ENCODE data around the gene TEAD1.

The TEAD1 gene

DNA sequence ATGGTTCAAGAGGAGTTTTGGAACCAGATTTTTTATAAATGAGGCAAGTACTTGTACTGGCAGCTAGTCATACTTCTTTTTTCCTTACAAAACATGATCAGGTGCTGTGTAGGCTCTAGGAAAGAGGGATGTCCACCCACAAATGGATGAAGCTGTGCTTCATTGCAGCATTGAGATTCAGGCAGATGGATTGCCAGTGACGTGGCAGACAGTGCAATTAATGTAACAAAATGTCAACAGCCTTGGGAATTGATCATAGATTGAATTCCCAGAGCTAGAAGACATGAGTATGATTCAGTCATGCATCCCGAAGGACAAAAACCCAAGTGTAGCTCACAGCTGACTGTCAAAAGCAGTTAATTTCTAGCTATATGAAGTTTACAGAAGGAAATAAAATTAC, 235.7 kb downstream of the TEAD1 start:
- no peak for DNase-seq

DNA sequence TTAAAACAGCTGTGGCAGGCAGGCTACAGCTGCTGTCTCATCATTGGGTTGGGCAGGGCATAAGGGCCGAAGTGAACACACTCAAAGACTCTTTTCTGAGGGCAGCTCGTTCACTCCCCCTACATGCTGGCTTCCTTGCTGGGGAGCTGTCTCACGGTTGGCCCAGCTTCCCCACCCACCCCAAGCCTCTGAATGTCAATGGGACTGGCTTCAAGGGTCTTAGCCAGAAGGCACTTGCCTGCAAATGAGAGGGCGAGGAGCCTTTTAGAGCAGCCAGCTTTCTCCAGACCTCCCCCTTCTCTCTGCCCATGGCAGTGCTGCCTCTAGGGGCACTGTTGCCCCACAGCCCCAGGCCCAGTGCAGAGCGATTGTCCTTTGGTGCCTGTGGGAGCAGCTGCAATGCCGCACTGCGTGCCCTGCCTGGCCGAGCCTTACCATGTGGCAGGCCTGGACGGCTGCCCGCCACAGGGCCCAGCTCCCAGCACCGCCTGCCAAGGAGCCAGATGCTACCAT, 240.2 kb downstream of the TEAD1 start:
- DNase-seq = no peak

DNA sequence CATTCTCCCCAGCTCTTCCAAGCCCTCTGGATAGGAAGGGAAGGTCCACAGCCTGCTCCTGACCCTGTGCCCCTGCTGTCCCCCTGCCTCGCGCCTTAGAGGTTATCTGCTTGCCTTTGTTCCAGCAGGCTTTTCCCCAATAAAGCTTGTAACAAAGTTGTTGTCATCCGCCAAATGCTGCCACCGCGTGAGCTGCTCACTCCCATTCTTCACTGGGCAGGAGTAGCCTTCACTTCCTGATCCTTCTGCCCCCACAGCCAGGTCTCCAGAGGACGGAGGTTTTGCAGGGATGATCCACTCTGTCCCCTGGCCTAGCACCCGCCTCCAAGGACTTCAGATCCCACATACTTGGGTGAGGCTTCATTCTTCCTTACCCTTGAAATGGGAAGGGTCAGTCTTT, 240.9 kb downstream of the TEAD1 start:
- no peak for DNase-seq

DNA sequence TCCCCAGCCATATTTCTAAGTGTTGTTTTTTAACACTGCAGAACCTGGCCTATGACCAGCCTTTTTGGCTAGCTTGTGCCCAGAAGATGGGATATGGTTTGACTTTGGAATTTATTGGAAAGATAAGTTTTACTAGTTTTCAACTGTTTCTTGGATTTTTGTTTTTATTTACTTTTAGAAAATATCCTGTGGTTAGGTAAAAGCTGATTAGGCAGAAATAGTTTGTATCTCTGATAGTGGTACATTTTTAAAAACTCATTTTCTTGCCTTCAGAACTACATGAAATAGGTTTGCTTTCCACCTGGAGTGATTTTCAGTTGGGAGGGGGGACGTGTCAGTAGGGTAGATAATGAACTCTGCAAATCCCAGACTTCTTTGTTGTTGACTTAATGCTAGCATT, 243.6 kb downstream of the TEAD1 start:
- no peak for DNase-seq

DNA sequence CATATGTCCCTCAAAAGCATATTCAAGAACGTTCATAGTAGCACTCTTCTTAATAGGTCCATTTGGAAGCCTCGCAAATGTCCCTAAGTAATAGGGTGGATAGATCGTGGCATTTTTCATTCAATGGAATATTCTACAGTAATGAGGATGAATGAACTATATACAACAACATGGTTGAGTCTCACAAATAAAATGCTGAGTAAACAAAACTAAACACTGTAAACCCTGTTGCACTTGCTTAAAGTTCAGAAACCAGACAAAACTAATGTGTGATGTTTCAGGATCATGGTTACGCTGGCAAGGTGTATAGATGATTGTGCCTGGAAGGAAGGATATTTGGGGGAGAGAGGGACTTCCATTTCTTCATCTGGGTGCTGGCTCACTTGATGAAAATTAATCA, 244.4 kb downstream of the TEAD1 start:
- DNase-seq = no peak

DNA sequence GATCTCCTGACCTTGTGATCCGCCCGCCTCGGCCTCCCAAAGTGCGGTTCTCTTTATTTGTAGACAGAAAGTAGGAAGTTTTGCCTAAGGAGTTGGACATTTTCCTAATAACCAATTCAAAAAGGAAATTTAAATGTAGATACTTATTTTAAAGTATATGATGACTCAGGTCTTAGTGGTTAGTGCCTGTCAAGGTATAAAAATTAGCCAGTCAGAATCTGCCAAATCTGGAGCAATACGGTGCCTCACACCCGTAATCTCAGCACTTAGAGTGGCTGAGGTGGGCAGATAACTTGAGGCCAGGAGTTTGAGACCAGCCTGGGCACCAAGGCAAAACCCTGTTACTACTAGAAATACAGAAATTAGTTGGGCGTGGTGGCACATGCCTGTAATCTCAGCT, 248.2 kb downstream of the TEAD1 start:
- DNase-seq = no peak

DNA sequence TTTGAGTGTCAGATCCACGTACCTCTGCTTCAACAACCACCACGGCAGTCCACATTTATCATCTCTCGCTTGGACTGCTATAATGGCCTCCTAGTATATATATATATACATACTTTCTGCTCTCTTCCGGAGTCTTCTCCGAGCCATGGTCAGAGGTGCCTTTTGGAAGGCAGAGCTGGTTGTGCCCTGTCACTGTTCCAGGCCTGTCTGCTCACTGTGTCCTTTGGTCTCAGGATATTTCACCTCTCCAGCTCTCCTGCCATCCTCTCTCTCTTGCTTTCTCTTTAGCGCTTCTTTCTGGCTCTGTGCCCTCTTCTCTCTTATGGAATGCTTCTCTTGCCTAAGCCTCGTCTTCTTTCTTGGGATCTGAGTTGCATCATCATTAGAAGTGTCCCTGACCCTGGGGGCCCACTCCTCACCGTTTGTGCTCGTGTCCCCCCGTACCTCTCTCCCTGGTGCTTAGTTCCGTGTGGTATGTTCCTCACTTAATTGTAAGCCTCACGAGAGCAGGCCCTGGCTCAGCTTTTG, 248.8 kb downstream of the TEAD1 start:
- DNase-seq = no peak

DNA sequence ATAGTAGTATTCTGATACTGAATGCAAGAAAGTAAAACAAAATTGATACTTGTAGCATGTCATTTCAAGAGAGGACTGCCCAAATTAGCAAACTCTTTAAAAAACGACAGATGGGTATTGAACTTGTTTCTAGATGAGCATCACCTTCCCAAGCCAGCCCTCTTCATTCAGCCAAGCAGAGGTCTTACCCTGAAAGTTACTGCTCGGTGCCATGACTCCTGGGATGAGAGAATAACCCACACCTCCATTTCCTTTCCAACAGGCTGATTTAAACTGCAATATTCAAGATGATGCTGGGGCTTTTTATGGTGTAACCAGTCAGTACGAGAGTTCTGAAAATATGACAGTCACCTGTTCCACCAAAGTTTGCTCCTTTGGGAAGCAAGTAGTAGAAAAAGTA, 250.4 kb downstream of the TEAD1 start:
- DNase-seq = no peak

DNA sequence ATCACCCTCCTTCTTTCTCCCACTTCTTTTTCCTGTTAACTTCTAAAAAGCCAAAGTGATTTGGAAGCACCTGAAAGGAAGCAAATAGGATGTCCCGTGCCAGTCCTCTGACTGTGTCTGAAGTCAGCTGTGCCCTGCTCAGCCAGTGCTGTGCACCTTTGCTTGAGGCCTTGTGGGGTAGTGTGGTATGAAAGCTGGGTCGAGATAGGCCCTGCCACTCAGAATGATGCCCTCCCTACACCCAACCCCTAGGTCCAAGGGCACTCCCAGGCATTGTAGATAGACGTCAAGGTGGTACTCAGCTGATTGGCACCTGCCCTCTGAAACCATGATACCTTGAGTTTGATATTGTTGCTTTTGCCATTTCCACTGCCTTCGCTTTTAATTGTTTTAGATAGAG, 251.3 kb downstream of the TEAD1 start:
- no peak for DNase-seq

DNA sequence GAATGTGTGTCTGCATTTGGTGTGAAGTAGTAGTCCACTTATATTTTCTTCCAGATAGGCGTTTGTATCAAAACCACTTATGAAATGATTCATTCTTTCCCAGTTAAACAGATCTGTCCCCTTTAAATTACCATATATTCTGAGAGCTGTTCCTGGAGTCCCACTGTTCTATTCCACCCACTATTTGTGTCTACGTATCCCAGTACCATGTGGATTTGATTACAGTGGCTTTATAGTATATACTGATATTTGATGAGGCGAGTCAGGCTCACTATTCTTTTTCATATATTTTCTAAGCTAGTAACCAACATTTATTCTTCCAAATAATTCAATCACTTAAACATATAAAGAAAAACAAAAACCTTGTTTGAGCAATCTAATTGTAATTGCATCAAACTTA, 253.0 kb downstream of the TEAD1 start:
- no peak for DNase-seq

DNA sequence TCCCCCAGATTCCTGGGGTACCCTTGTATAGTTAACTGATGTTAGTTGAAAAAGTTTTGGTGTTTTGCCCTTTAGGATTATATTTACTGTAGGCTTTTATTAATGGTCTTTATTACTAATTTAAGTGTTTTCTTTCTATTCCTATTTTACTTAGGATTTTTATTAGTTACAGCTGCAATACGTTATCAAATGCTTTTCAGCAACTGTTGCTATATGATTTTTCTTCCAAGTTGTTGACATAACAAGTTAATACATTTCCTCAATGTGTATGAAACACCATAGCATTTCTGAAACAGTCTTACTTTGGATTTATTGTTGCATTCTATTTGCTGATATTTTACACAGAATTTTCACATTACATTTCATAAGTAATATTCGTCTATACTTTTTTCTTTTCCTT, 253.7 kb downstream of the TEAD1 start:
- DNase-seq = no peak

DNA sequence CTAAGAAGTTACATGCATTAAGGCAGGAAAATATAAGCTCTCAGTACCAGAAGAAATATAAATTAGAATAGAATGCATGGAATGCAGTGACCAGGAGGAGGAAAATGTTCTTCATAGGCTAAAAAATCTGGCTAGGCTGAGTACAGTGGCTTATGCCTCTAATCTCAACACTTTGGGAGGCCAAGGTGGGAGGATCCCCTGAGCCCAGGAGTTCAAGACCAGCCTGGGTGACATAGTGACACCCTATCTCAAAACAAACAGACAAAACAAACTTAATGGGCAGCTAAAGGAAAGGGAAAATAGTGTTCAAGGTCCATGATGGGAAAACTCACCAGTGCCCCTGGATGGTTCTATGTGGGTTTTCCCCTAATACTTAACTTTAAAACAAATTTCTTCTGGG, 256.6 kb downstream of the TEAD1 start:
- DNase-seq = no peak

DNA sequence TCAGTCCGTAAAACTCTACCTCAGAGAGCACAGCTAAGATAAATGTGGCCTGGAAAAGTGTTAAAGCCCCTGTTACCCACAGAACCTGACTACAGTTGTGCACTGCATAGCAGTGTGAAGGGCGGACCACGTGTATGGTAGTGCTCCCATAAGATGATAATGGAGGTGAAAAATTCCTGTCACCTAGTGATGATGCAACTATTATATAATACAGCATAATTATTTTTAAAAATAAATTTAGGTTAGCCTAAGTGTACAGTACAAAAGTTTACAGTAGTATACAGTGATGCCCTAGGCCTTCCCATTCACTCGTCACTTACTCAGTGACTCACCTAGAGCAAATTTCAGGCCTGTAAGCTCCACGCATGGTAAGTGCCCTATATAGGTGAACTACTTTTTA, 258.3 kb downstream of the TEAD1 start:
- no peak for DNase-seq

DNA sequence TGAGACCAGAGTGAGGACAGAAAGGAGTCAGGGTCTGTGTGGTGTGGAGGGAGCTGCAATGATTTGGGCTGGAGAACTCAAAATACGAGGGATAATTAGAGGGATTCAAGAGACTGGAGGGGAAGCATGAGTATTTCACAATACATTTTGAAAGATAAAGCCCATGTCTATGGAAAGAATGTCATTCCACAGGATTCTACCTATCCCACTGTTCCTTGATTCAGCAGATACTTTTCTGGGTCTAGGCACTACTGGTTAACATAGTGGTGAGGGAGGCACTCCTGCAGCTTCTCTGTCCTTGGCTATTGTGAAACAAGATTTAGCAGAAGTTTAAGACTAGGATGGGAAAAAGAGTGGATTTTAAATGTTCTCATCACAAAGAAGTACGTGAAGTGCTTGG, 262.0 kb downstream of the TEAD1 start:
- DNase-seq = no peak

DNA sequence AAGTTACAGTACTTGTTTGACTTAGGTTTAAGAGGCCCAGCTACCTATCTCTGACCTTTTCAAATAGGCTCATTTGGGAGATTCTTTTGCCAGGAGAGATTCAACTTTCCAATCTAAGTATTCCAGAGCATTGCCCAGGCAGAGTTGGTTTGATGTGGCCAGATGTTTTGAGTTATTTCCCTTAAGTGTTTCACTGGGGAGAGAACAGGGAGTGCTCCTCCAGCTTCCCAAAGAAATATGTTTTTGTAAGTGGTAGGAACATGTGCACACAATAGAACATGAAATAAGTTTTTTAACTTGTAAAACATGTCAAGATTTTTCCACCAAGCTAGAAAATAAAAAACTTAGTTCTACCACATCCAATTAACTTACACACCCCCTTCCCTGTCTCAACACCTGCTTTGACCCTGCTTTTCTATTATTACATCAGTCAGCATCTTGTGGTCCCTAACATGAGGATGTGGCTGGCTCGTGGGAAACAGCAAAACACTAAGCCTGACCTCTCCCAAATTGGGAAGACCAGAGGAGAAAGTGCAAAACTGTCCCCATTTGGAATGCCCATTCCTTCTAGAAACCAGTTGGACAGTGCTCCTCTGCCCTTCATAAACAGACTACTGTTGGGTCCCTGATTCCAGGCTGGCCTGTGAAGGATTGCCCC, 264.5 kb downstream of the TEAD1 start:
- no peak for DNase-seq

DNA sequence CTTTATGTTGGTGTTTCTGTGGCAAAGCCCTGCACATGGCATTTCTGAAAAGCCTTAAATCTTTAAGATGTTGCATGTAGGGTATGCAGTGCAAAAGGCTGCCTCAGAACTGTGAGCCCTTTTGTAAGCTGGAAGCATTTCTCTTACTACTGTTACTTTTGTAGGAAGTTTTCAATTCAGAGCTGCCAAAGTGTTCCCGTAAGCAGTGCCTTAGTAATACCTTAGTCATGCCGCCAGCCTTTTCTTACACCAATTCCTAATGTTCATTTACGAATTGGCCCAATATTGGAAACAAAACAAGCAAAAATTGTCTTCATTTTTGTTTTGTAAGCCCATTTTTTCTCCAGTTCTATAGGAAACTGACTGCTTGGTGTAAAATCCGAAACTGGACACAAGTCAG, 267.4 kb downstream of the TEAD1 start:
- no peak for DNase-seq

DNA sequence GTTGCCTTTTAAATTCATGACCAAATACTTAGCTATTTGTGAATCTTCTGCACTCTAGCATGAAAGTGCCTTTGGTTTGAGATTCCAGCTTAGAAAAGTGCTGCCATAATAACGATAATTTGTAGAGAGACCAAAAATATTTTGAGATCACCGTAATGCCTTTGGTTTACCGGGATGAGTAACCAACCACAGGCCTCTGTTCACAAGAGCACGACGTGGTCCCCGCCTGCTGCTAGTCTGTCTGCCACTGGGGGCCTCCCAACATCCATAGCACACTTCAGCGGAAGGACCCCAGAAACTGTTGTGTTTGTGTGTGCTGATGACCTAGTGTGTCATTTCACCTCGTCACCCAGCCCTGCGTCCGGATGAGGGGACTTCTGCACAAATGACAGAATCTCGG, 267.9 kb downstream of the TEAD1 start:
- no peak for DNase-seq

DNA sequence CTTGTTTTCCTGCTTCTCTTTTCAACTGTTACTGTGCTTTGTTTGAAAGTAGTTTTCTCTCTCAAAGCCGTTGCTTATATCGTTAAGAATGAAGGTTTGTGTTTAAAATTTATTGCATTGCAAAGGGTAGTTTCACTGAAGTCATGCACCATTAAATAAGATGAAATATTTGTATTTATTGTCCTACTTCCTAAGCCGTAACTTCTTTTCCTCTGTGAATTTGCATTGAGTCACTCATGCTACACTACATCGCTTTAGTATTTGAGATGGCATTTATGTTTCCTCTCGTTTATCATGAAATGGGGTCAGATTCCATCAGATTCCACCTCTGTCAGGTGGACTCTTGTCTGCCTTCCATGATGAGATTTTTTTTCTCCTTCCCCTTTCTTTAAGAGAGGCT, 269.1 kb downstream of the TEAD1 start:
- DNase-seq = no peak

DNA sequence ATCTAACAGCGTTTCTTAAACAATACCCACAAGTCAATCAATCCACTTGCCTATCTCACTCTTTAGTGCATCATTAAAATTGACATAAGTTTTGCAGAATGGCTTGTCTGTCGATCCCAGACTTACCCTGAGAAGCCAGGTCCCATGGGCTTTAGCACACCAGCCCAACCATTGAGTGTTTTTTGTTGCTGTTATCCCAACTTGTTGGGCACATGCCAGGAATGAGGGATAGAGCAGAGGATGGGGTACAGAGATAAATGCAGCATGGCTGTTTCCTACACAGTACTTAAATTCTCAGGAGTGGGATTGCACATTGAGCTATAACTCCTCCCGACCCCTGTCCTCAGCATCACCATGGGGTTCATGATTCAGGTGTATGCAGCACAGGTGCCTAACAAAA, 270.7 kb downstream of the TEAD1 start:
- DNase-seq = no peak

DNA sequence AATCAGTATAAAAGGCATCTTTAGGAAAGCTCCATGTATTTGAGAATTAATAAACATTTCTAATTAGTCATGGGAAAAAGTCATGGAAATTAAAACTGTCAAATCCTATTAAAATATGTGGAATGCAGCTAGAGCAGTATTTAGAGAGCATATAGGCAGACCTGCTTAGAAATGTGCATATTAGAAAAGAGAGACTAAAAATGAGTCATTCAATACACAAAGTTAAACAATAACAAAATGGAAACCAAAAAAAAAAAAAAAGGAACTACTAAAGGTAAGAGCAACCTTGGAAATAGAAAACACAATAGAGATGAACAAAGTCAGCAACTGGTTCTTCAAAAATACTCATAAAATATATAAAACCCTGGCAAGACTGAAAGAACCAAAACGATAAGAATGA, 275.2 kb downstream of the TEAD1 start:
- DNase-seq = no peak

DNA sequence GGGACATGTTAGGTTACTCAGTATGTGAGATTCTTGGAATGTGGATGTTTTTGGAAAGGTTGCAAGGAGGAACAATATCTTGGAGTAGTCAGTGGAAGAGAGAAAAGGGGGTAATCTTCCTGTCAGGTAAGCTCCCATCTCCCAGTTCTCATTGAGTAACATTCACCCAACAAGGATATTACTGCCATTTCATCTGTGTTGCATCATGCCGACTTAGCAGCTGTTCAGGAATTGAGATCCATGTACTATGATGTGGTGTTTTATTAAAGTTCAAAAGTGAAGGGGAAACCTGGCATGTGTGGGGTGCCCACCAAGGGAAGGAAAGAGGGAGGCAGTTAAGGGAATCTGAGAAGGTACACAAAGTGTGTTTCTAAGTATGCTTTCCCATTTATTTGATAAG, 276.4 kb downstream of the TEAD1 start:
- DNase-seq = no peak

DNA sequence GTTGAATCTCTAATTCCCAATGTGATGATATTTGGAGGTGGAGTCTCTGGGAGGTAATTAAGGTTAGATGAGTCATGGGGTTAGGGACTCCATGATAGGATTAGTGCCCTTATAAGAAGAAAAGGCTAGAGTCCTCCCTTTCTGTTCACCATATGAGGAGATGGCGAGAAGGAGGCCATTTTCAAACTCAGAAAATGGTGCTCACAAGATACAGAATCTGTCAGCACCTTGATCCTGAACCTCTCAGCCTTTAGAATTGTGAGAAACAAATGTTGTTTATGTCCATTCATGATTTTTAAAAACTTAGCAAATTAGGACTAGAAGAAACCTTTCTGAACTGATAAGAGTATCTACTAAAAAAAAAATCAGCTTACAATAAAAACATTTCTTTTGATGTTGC, 277.2 kb downstream of the TEAD1 start:
- no peak for DNase-seq

DNA sequence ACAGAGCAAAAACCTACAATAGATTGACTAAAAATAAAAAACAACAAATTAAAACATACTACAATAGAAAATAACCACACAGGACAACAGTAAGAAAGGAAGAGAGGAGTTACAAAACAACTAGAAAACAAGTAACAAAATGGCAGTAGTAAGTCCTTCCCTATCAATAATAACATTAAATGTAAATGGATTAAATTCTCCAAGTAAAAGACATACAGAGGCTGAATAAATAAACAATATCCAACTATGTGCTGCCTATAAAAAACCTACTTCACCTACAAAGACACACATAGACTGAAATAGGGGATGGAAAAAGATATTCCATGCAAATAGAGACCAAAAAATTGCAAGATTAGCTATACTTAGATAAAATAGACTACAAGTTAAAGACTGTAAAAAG, 277.9 kb downstream of the TEAD1 start:
- DNase-seq = no peak

DNA sequence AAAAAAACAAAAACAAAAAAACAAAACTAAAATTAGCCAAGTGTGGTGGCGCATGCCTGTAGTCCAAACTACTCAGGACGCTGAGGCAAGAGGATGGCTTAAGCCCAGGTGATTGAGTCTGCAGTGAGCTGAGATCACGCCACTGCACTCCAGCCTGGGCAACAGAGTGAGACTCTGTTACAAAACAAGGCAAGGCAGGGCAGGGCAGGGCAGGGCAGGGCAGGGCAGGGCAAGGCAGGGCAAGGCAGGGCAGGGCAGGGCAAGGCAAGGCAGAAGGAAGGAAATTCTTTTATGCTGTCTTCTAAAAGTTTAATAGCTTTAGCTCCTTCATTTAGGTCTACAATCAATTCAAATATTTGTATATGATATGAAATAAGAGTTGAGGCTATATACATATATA, 284.8 kb downstream of the TEAD1 start:
- no peak for DNase-seq

DNA sequence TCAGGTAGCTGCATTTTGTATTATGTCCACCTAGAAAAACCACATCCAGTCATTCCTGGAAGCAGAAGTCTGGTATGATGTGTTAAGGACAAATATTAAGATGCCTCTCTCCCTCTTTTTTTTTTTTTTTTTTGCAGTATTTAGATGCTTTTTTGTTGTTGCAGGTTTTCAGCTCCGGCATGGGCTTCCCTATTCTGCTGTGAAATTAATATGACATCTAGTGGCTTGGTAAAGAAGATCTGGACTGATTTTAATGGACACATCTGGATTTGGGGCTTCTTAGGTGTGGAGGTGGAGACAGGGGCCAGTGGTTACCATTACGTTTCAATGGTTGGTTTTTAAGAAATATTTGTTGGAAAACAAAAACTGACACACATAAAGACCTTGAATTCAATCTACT, 287.4 kb downstream of the TEAD1 start:
- no peak for DNase-seq

Measured in CD4-positive, alpha-beta T cell treated with Interleukin-4 for 4 hours (primary cell).